GM21619 (cell line): ENCODE measurements around the gene TRIM54.

Experiments
- ATAC-seq: cut with Tn5 transposase; IDR thresholded peaks from one replicate; pipeline ENCODE4 v1.9.1; 2021; ENCODE audit not compliant: unreplicated experiment

Gene TRIM54

DNA sequence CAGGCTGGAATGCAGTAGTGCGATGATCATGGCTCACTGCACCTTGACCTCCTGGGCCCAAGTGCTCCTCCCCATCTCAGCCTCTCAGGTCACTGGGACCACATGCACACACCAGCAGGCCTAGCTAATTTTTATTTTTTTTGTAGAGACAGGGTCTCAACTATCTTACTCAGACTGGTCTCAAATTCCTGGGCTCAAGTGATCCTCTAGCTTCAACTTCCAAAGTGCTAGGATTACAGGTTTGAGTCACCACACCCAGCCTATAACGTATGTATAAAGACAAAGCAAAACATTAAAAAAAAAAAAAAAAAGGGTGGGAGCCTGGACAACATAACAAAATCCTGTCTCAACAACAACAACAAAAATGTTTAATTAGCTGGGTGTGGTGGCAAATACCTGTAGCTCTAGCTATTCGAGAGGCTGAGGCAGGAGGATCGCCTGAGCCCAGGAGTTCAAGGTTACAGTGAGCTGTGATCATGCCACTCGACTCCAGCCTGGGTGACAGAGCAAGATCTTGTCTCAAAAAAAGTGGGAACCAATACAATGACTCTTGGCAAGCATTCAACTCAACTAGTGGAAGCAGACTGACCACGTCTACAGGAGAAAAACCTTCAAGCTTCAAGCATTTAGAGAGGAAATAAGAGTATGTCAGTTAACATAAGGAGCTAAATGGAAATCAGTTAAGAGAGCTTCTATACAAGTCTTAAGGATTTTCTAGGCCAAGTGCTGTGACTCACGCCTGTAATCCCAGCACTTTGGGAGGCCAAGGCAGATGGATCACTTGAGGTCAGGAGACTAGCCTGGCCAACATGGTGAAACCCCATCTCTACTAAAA is 71.8 kb downstream of the TRIM54 start:
- no peak for ATAC-seq

- ATAC-seq = no peak
Measured at GRCh38 chr2:27354597-27354927, 72.3 kb downstream of the TRIM54 start.

DNA sequence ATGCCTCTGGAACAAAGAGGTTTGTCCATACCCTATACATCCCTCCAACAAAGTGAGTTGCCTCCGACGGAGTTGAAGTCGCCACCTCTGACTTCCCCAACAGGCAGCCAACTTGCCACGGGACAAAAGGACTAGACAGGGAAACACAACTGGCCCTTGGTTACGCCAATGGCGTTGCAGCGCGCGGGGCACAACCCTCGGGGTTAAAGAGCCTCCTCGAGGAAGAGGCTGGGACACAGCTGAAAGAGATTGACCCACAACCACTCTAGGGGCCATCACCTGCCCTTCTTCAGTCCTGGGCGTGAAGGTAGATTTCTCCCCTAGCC is 73.8 kb downstream of the TRIM54 start:
- ATAC-seq = peak; percentile 27

DNA sequence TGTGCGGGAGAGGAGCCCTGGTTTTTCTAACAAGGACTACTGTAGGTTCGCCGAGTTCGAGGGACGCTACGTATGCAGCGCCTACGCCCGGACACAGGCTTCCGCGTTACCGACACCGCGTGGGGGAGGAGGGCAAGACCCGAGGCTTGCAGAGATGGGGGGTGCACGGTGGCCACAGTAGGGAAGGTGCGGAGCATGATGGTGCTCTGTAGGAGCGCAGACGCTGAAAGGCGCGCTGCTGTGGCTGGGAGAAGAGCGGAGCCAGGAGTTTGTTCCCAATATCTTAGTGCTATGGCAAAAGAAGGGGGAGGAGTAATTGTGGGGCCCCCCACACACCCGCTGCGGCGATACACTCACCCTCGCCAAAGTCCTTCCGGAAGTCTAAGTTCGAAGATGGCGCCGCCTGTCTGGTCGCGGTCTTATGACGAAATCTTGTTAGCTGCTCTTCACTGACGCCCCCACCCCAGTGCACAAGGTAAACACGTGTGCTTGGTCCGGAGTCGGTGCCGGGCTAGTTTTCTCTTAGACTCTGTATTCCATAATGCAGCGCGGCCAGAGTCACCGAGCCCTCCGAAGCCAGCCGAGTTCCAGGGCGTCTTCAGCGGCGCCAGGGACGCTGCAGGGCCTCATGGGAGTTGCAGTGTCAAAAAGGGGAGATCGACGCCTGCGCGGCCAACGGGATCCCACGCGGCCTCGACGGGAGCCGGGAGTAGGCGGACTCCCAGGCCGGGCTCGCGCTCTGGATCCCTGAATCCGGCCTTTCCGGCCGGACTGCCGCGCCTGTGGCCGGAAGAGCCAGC is 74.4 kb downstream of the TRIM54 start, which contains the start of gene GTF3C2:
Gene GTF3C2 (minus strand): TSS at position 383 of the 800 bp plus-strand sequence. CDS start 13,210 bp downstream, outside the sequence.
- ATAC-seq = peak; percentile 86
